ENCODE results near the gene VPS13D.
A peak's percentile ranks its signal among the peaks of the same experiment; 100 is the strongest.

VPS13D gene

GRCh38 chr1:12473596-12474362 is 243.9 kb downstream of the VPS13D start:
- DNase-seq, result no peak

DNA sequence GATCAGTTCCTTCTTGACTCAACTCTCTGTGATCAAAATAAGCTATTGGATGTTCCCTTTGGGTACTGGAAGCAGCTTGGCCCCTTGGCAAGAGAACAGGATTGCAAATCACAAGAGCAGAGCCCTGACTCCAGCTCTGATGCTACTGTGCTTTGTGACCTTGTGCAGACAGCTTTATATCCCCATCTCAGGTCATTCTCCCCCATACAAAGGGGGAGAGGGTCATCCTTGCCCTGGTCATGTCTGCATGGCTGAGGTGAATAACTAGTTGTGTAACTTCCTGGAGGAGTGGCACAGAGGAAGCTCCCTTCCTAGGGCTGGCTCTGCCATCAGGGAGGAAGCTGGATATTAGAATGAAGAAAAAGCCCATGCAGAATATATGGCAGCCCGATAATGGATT is 245.3 kb downstream of the VPS13D start:
- no peak for DNase-seq

DNA sequence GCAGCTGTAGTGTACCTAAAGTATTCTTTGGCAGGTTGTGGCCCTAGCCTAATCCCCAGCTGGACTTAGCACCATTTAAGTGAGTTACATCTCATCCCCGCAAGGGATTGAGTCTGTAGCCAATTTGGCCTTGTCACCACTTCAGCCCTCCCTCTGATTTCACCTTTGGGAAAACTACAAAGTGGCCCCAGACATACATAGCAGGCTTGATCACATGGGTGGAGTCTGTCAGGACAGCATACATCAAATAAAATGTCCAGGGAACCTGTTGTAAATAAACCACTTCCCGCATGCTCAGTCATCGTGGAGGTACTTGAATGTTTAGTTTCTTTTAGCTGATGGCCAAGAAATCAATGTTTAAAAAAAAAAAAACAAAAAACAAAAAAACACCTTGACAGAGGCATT is 245.7 kb downstream of the VPS13D start:
- peak; percentile 22 for DNase-seq

DNA sequence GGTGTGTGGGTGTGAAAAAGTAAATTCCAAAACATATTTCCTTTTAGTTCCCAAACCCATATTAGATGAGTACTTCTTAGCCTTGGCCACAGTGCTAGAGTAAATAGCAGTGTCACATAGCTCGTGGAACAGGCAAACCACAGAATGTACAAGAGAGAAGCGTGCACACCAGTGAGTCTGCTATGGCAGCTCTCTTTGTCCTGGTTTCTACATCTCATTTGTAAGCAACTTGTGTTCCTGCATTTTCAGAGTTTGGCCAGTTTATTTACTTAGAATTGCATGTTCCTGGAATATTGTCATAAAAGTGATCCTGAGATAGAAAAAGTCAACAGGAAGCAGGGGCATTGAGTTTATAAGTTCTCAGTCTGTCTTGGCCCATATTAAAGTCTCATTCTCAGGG is 246.1 kb downstream of the VPS13D start:
- DNase-seq, result peak; percentile 36

DNA sequence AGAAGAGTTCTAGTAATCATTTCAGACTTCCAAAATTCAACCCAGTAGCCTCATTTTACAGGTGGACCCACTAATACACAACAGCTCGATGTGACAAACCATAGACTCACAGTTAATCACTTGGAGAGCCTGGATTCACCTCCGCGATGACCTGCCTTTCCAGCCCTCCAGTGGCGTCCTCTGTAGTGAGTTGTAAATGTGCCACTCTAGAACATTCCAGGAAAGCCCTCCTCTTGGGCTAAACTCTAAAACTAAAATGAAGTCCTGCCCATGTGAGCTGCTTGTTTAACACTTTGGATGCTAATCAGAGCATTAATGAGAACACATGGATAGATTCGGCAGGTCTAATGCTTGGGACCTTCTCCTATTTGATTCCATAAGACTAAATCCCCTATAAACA is 247.5 kb downstream of the VPS13D start:
- no peak for DNase-seq

GRCh38 chr1:12477936-12478611 is 248.2 kb downstream of the VPS13D start:
- peak; percentile 31 for DNase-seq

DNA sequence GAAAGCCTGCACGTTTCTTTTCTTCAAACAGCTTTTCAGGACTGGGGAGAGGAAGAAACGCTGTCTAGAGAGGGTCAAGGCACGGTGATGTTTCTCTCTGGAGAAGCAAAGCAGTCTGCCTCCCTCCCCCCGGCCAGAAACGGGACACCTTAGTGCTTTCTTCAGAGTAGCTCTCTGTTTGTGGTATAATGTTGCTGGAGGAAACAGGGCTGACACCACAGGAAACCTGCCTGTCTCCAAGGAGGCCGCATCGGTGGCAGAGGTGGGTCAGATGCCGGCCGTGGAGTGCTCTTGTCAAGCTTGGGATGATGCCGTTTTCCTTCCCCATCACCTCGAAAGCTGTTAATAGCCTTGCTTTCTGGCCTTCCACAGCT is 248.8 kb downstream of the VPS13D start:
- peak; percentile 69 for DNase-seq

DNA sequence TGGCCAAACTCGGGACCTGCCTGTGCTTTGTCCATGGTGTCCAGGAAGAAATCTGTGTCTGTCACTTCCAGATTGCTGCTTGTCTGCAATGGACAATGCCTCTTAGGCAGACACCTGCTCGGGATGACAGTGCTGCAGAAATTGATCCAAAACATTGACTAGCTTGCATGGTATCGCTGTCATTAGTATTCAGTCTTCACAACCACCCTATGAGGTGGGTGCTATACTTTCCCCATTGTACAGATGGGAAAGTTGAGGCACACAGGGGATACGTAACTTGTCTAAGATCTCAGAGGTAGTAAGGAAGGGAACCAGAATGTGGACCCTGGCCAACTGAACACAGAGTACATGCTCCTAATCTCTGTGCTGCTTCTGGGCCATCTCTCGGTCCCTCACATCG is 249.5 kb downstream of the VPS13D start:
- DNase-seq, result no peak

DNA sequence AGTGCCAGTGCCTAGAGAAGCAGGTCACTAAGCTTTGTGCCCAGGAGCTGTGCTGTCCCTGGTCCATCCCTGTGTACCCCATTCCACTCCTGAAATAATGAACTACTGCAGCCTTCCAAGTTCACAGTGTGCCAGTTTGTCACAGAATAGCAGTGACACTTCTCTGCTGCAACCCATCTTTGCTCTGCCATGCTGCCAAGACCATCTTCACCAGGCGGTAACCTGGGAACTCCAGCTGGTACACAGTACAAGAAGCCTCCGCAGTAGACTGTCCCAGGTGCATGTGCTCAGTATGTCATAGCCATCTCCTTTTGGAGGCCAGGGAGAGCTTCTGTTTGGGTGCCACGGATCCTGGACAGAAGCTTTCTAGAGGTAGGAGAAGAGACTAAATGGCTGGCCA is 250.2 kb downstream of the VPS13D start:
- DNase-seq, result no peak

DNA sequence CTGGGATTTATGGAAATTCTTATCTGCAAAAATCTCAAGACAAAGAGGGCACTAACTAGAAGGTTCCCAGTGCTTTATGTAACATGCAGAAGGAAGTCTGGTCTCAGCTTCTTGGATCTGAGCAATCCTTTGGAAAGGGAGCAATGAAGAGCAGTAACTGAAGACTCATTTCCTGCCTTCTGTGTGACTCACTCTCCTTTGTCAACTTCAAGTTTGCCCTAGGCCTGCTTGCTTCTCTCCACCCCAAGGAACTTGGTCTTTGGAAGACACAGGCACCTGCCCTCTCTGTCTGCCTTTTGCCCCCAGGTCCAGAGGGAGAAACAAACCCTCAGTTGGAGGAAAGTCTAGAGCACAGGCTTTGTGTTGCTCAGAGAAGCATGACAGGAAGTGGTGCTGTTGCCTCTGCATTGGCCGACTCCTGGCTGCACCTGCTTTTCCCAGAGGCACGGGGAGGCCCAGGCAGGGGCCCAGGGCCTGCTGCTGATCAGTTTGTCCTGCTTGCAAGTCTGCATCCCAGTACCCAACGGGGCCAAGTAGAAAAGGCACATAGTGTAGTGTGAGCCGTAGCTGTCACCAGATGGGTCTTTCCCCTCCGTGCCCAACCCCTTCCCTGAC is 251.0 kb downstream of the VPS13D start:
- peak; percentile 62 for DNase-seq

DNA sequence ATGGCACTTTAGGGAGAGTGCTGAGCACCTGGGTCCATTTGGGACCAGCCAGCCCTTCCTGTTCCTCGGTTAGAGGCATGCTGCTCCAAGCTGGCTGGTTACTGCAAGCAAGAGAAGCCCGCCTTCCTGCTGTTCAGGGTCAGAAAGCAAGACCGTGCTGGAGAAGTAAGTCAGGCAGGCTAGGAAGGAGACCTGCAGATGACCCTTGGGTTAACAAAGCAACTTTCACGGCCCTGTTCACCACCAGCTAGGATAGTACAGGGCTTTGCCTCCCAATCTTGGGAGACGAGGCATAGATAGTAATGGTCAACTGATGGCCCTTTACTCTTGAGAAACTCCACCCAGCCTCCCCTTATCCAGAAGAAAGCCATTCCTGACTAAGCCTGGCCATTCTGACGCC is 252.1 kb downstream of the VPS13D start:
- no peak for DNase-seq

GRCh38 chr1:12482988-12483387 is 253.2 kb downstream of the VPS13D start:
- no peak for DNase-seq

GRCh38 chr1:12485231-12486058 is 255.6 kb downstream of the VPS13D start:
- no peak for DNase-seq

DNA sequence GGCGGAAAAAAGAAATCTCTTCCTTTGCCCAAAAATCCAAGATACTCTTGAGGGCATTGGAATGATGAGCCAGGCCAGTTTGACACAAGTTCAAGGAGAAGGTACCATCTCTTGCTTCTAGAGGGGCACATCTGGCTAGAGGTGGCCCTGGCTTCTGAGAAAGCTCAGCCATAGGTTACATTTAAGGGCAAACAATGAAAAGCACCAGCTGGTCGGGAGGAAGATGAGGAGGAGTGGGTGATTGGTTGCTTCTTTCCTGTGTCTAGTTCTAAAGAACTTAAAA is 256.2 kb downstream of the VPS13D start:
- DNase-seq, result no peak

DNA sequence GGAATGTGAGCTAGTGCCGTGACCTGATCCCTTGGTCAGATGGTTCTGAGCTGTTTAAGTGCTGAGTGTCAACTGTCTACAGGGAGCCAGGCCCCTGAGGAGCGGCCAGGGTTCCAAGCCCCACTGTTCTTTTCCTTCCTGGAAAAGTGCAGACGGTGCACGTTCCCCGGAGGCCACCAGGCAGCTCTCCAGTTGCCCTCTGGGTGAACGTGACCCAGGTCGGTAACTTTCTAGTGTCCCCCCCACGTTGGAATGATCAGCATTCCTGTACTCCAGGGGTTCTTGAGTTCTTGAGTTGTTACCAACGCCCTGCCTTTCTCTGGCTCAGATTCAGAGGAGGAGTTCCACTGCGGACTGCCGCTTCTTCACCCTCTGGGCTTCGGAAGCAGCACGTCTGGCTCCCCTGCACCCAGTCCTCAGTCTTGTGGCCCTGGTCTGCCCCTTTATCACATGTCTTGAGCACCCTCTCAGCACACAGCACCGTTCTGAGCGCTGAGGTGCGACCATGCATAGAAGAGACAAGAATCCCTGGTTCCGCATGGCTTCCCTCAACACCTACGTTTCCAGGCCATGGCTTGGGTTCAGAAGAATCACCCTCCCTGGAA is 256.7 kb downstream of the VPS13D start:
- no peak for DNase-seq

DNA sequence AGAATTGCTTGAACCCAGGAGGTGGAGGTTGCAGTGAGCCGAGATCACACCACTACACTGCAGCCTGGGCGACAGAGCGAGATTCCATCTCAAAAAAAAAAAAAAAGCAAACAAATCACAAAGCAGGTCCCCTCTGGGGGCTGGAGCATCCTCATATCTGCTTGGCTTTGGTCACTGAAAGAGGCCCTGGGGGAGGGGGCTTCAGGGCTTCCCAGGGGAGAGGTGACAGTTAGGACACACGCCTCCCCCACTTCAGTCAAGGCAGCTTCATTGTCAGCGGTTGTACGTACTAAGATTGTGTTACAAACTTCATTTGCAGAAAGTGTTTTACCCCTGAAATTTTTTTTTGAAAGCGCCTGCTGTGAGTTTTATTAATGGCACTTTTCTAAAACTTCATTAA is 257.7 kb downstream of the VPS13D start:
- no peak for DNase-seq

DNA sequence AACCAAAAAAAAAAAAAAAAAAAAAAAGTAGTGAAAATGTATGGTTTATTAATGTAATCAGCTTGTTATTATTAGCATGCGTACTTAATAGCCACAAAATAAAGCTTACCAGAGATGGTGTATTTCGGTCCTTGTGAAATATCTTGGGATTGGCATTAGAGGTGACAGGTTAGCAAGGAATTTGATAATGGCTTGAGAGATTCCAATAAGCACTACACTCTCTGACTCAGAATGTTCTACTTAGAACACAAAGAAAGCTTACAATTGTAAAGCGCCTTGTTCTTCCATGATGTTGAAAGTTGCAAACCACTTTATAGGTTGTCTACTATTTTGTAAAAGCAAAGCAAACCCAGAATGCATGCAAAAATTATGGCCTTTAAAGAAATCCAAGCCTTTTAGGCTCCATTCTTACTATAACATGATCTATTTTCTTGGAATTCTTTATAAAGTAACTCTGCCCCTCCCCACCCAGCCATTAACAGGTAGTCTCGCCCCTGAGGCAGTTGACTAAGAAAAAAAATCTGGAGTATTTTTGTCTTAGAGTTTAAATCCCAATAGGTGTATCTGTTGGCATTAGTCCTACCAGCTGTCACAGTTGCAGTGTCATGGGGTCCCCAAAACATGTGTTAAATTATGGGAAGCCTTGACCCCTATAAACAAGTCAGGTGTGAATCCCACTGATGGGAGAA is 259.0 kb downstream of the VPS13D start:
- no peak for DNase-seq

DNA sequence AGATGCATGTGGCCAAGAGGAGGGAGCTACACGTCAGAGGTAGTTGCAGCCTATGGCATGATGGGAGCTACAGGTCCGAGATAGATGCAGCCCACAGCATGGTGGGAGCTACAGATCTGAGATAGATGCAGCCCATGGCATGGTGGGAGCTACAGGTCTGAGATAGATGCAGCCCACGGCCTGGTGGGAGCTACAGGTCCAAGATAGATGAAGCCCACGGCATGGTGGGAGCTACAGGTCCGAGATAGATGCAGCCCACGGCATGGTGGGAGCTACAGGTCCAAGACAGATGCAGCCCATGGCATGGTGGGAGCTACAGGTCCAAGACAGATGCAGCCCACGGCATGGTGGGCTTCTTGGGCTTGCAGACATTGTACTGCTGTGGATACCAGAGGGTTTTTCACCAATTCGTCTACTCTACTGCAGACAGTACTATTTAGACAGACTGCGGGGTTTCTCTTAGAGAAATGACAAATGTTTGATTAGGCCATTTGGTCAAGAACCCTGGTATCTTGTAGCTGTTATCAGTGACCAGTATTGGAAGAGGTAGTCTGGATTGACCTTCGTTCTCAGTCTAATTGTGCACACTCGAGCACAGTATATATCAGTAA is 260.8 kb downstream of the VPS13D start:
- DNase-seq, result no peak

- no peak for DNase-seq
Measured at GRCh38 chr1:12491656-12492055, 261.8 kb downstream of the VPS13D start.

- DNase-seq, result no peak
Measured at GRCh38 chr1:12495725-12496124, 265.9 kb downstream of the VPS13D start.

- DNase-seq, result no peak
Measured at GRCh38 chr1:12496154-12496961, 266.5 kb downstream of the VPS13D start.
